Fibroblast of lung (primary cell): ENCODE results near the gene C1orf74.

Experiments
- EZH2 ChIP-seq: IDR thresholded peaks from 2 replicates; pipeline ENCODE4 v1.5.1; 2012; ENCODE audit warnings: low read length, control low read depth, mild to moderate bottlenecking; ENCODE audit errors: missing control alignments
- TF ChIP-seq, protein P1 (sequence below), 2 donors: IDR thresholded peaks in 1 of 2; conservative IDR thresholded peaks in 1 of 2; 1 replicate in 1 of 2; 2 replicates in 1 of 2; pipeline ENCODE4 v1.5.1; 2011 to 2012; ENCODE audit warnings: low read length in 2 of 2, control low read depth in 1 of 2, inconsistent platforms in 1 of 2, low read depth in 1 of 2, mild to moderate bottlenecking in 1 of 2

DNA sequence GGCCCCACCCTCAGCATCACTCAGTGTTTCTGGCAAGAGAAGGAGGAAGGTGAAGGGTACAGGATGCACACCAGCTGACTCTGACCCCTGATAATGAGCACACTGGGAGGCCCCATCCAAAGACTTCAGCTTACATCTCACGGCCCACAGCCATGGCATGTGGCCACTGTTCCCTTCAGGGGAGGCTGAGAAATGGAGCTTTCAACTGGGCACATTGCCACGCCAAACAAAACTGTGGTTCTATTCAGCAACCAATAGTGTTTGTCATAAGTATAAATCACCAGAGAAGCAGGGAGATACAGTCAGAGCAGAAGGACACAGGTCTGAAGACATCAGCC lies 41.2 kb downstream of the C1orf74 start:
- TF ChIP-seq, protein P1, sequence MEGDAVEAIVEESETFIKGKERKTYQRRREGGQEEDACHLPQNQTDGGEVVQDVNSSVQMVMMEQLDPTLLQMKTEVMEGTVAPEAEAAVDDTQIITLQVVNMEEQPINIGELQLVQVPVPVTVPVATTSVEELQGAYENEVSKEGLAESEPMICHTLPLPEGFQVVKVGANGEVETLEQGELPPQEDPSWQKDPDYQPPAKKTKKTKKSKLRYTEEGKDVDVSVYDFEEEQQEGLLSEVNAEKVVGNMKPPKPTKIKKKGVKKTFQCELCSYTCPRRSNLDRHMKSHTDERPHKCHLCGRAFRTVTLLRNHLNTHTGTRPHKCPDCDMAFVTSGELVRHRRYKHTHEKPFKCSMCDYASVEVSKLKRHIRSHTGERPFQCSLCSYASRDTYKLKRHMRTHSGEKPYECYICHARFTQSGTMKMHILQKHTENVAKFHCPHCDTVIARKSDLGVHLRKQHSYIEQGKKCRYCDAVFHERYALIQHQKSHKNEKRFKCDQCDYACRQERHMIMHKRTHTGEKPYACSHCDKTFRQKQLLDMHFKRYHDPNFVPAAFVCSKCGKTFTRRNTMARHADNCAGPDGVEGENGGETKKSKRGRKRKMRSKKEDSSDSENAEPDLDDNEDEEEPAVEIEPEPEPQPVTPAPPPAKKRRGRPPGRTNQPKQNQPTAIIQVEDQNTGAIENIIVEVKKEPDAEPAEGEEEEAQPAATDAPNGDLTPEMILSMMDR (conservative IDR thresholded peaks at IDR 0.05 in 1 of 2, IDR thresholded peaks at IDR 0.05 in 1 of 2; ENCODE audit: low read depth in 1 of 2, low read length in 2 of 2) = no peak
- no peak for TF ChIP-seq EZH2
